A204.1 (cell line): ENCODE data around the gene CD6.

ENCODE experiments used
- FAIRE-seq: peaks from 2 replicates; lab custom pipeline; 2012; peaks lifted over from hg19 to GRCh38; lab: Jason Lieb, UNC

Gene CD6

GRCh38 chr11:60934790-60935605 is 36.5 kb upstream of the CD6 start:
- FAIRE-seq: no peak

DNA sequence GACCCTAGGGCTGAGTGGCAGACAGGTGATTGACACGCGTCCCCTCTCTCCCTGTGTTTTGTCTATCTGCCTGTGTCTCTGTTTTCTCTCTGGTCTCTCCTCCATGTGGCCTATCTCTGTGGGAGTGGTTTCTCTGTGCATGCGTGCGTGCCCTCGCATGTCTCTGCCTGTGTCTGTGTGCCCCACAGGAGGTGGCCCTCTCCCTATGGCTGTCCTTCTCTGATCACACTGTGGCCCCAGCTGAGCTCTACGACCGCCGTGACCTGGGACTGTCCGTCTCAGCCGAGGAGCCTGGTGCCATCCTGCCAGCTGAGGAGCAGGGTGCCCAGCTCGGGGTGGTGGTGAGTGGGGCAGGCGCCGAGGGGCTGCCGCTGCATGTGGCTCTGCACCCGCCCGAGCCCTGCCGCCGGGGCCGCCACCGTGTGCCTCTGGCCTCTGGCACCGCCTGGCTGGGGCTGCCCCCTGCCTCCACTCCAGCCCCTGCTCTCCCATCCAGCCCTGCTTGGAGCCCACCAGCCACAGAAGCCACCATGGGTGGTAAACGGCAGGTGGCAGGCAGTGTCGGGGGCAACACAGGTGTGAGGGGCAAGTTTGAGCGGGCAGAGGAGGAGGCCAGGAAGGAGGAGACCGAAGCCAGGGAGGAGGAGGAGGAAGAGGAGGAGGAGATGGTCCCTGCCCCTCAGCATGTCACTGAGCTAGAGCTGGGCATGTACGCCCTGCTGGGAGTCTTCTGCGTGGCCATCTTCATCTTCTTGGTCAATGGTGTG is 35.6 kb upstream of the CD6 start:
- FAIRE-seq: no peak

GRCh38 chr11:60936467-60937143 is 34.9 kb upstream of the CD6 start:
- no peak for FAIRE-seq

GRCh38 chr11:60937144-60937527 is 34.3 kb upstream of the CD6 start:
- no peak for FAIRE-seq

- FAIRE-seq: no peak
Measured at GRCh38 chr11:60937811-60938210, 33.7 kb upstream of the CD6 start.

GRCh38 chr11:60938500-60938899 is 33.0 kb upstream of the CD6 start:
- no peak for FAIRE-seq

DNA sequence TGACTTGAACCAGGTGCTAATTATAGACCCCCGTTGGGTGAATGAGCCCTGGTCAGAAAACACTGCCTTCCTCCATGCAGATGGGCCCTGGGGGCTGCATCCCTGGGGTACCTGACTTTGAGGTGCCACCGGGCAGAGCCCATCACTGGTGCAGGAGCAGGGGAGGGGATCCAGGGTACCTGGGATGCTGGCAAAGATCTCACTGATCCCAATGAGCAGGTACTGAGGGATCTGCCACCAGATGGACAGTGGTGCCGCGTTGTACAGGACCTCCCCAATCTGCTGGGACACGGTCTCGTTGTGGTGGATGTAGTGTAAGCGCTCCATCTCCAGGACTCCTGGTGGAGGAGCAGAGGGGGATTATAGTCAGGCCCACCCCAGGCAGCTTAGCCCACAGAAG is 32.2 kb upstream of the CD6 start:
- no peak for FAIRE-seq

DNA sequence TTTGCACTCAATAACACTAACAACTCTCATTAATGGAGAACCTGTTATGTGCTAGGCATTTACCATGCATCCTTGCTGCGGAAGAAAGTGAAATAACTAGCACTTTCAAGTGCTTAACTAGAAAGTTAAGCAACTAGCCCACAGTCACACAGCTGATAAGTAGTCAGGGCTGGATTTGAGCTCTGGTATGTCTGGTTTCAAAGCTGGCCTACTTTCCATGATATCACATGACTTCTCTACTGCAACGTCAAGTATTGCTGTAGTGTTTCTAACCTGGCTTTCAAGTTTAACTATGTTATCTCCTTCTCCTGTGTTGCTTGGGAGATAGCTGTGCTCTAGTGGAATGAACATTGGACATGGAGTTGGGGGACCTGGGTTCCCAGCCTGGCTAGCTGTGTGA is 31.6 kb upstream of the CD6 start:
- no peak for FAIRE-seq

DNA sequence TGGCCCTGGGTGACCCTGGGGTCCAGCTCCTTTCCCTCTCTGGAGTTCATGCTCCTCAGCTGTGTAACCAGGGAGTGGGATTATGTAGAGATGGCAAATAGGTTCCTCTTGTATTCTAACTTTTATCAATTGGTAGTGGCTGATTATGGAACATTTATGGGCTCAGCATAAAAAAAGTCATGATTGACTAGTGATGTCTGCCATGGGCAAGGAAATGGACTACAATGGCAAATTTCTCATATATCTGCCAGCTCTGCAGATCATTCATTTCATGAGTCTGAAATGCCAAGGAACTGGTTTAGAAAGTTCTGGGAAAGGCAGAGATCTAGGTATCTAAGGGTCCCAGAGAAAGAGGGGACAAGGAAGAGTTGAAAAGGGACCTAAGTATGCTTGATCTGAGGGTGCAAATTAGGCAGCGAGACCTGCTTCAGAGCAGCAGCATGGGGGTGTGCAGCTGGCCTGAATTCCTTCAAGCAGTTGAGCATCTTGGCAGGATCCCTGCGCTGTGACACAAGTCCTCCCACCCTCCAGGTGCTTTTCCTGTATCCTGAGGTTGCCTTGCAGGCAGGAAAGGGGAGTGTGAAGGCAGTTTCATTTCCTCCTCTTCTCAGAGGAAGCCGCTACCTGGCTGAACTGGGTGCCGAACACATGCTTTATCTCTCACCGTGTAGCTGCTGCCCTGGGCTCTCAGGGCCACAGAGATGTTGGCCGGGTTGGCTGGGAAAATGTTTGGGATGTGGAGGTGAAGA is 29.9 kb upstream of the CD6 start:
- FAIRE-seq: no peak

- FAIRE-seq: no peak
Measured at GRCh38 chr11:60942219-60942618, 29.3 kb upstream of the CD6 start.

- FAIRE-seq: no peak
Measured at GRCh38 chr11:60942970-60943565, 28.4 kb upstream of the CD6 start.

GRCh38 chr11:60944490-60945294 is 26.8 kb upstream of the CD6 start:
- no peak for FAIRE-seq

GRCh38 chr11:60945295-60945667 is 26.2 kb upstream of the CD6 start:
- FAIRE-seq: no peak

GRCh38 chr11:60946601-60947264 is 24.7 kb upstream of the CD6 start:
- no peak for FAIRE-seq

GRCh38 chr11:60947700-60948099 is 23.8 kb upstream of the CD6 start:
- FAIRE-seq: no peak

- FAIRE-seq: no peak
Measured at GRCh38 chr11:60948250-60948649, 23.2 kb upstream of the CD6 start.

DNA sequence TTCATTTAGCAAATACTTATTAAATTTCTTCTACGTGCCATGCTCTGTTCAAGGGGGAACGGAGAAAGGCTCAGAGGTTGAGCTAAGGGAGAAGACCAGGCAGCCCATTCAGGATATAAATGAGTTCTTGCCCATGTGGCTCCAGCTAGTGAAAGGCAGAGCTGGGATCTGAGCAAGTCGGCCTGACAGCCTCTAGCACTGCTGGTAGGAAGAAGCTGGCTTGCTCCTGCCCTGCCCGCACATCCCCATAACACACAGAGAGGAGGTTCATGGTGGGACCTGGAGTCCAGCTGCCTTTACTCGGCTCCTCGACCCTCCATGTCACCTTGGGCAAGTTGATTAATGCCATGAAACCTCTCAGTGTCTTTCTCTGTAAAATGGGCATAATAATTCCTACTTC is 21.5 kb upstream of the CD6 start:
- no peak for FAIRE-seq

DNA sequence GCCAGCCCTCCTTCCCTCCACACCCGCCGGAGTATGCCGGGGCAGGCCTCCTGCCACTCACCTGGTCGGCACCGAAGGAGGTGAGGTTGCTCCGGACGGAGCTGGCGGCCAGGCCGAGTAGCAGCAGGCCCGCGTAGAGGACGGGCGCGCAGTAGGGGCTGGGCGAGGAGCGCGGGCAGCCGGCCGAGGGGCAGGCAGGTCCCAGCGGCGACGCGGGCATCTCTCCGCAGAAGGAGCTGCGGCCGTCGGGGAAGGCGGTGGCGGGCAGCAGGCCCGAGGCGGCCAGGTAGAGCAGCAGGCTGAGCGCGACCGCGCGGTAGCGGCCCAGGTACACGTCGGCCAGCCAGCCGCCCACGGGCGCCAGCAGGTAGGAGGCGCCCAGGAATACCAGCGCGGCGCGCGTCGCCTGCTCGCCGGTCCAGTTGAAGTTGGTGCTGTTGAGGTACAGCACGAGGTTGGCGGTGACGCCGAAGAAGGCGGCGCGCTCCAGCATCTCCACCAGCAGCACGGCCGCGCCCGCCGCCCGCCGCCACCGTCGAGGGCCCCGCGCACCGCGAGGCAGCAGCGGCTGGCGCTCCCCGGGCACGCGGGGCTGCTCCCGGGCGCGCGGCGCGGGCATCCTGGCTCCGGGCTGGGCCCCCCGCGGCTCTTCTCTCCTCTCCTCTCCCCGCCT is 20.4 kb upstream of the CD6 start:
- no peak for FAIRE-seq

DNA sequence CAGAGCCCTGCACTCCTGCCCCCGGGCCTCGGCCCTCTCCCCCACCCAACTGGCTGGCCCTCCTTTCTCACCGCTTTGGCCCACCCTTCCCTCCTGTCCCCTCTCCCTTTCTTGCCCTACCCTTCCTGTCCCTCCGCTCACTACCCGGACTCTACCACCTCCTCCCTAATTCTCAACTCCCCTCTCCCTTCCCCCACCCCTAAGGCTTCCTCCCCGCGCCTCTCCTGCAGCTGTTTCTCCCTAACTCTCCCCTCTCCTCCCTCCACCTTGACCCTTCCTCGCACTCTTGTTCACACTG is 19.9 kb upstream of the CD6 start:
- FAIRE-seq: no peak
